ENCODE measurements around the gene HEATR5B. TPM values are rescaled to one million over a fixed set of nuclear protein-coding genes. Genes with fewer than 3 reads are reported as not detected.
A peak's percentile ranks its signal among the peaks of the same experiment; 100 is the strongest.

The HEATR5B gene
- polyA plus RNA-seq, 1 of the 3 experiments (the other 2 are of a cell fraction), result 10.8 TPM

- peaks cover 21 to 27% of the 10 kb centered on the region in 2 experiments for H3K36me3 ChIP-seq (replicated peaks in 1 of 2; ENCODE audit: control insufficient read depth in 1 of 2, insufficient read depth in 2 of 2, low read length in 1 of 2)
- no peak for DNase-seq
- TF ChIP-seq, protein P1, sequence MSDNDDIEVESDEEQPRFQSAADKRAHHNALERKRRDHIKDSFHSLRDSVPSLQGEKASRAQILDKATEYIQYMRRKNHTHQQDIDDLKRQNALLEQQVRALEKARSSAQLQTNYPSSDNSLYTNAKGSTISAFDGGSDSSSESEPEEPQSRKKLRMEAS (IDR thresholded peaks at IDR 0.05; ENCODE audit: low read depth), result no peak
- TF ChIP-seq EP300 (IDR thresholded peaks at IDR 0.05; ENCODE audit: borderline replicate concordance in 1 of 2, low read depth in 1 of 2, low read length in 1 of 2), result no peak
- no peak for TF ChIP-seq CTCF (IDR thresholded peaks at IDR 0.05)
- TF ChIP-seq FOSL2 (IDR thresholded peaks at IDR 0.05; ENCODE audit: borderline replicate concordance, low read depth), result peak; percentile 17; the same call in 1 of the 2 replicates
- POLR2A ChIA-PET, result interaction anchor here (0.7 kb wide), 1 partner anchor 391 kb away, joined by 3 read pairs; no protein-coding TSS in a partner anchor
- H4K20me1 ChIP-seq (ENCODE audit: insufficient read depth), result no peaks in the 10 kb centered on the region
- no peaks in the 10 kb centered on the region for H3K9me2 ChIP-seq
- H3K27ac ChIP-seq (ENCODE audit: low read depth in 2 of 2, low read length in 1 of 2), result peak overlapping the region in 1 of 2 experiments; percentile 21; a peak in 1 of 4 replicates
- peaks cover 4% of the 10 kb centered on the region for H3F3A ChIP-seq (replicated peaks; ENCODE audit: insufficient read depth)
- peaks cover 43% of the 10 kb centered on the region for H3K79me2 ChIP-seq (ENCODE audit: insufficient read depth)
- peak overlapping the region; percentile 87 for H3K4me2 ChIP-seq
- CTCF ChIA-PET, result interaction anchor here (1.0 kb wide), 1 partner anchor 9 kb away, joined by 3 read pairs; no protein-coding TSS in a partner anchor
- WGBS (ENCODE audit: low lambda C conversion rate), result 54% methylated on average over 1 of the region's 1 CpG
- H3K27me3 ChIP-seq (ENCODE audit: insufficient read depth), result no peaks in the 10 kb centered on the region
- H3K9ac ChIP-seq, result no peak overlapping the region
- H3K4me3 ChIP-seq (ENCODE audit: low read depth in 2 of 2, low read length in 1 of 2), result peak overlapping the region in 1 of 2 experiments; percentile 78; a peak in 1 of 4 replicates
- no peaks in the 10 kb centered on the region for H3K9me3 ChIP-seq
- H2AFZ ChIP-seq (ENCODE audit: low read depth), result peak overlapping the region; percentile 90
- H3K4me1 ChIP-seq (ENCODE audit: control insufficient read depth in 1 of 2, insufficient read depth in 2 of 2, low read depth in 1 of 2, low read length in 1 of 2), result peaks cover 16 to 17% of the 10 kb centered on the region in 2 experiments; a peak in 3 of 4 replicates
These were observed 1.6 kb upstream of the HEATR5B start for GRCh38 chr2:37085731-37086147.

DNA sequence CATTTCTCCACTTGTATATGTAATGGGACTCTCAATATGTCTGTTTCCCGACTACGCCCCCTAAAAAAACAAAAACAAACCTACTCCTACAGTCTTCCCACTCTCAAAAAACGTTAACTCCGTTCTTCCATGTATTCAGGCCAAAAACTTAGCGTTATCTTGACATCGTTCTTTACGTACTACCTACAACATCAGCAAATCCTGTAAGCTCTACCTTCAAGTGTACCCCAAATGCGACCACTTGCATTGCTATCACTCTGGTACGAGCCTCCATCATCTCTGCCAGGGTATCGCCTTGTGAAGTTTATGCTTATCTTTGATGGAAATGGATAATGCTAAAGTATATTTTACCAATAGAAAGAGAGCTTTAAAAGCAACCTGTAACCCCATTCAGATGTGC, 625 bp upstream of the HEATR5B start:
- ChIA-PET POLR2A (no interaction called here), CTCF (interaction anchor here (1.0 kb wide), 1 partner anchor 299 kb away, joined by 3 read pairs; no protein-coding TSS in a partner anchor)
- H3K27ac ChIP-seq (ENCODE audit: low read depth in 2 of 2, low read length in 1 of 2), result peak overlapping the region in 1 of 2 experiments; percentile 23; a peak in 2 of 4 replicates
- WGBS (ENCODE audit: low lambda C conversion rate), result 2% methylated on average over 10 of the region's 10 CpGs
- H4K20me1 ChIP-seq (ENCODE audit: insufficient read depth), result no peaks in the 10 kb centered on the region
- H2AFZ ChIP-seq (ENCODE audit: low read depth), result peak overlapping the region; percentile 90
- H3K79me2 ChIP-seq (ENCODE audit: insufficient read depth), result peaks cover 43% of the 10 kb centered on the region
- peak overlapping the region; percentile 60 for H3K9ac ChIP-seq
- H3K4me3 ChIP-seq (ENCODE audit: low read depth in 2 of 2, low read length in 1 of 2), result peak overlapping the region; percentile 78 to 99
- H3K9me2 ChIP-seq, result no peaks in the 10 kb centered on the region
- H3K4me2 ChIP-seq, result peak overlapping the region; percentile 87
- DNase-seq, result no peak
- H3K27me3 ChIP-seq (ENCODE audit: insufficient read depth), result no peaks in the 10 kb centered on the region
- H3K9me3 ChIP-seq, result no peaks in the 10 kb centered on the region
- H3K4me1 ChIP-seq (ENCODE audit: control insufficient read depth in 1 of 2, insufficient read depth in 2 of 2, low read depth in 1 of 2, low read length in 1 of 2), result peaks cover 16 to 17% of the 10 kb centered on the region in 2 experiments; a peak in 3 of 4 replicates
- TF ChIP-seq RXRA (IDR thresholded peaks at IDR 0.05; ENCODE audit: borderline replicate concordance, low read depth) (no peak), FOXJ3 (CRISPR knock-in tag; IDR thresholded peaks at IDR 0.05) (0 out of 2 replicates have a peak, but pooled peaks have one; percentile 13)
- H3K36me3 ChIP-seq (replicated peaks in 1 of 2; ENCODE audit: control insufficient read depth in 1 of 2, insufficient read depth in 2 of 2, low read length in 1 of 2), result peaks cover 21 to 27% of the 10 kb centered on the region in 2 experiments
- peaks cover 4% of the 10 kb centered on the region for H3F3A ChIP-seq (replicated peaks; ENCODE audit: insufficient read depth)

- no peak overlapping the region for H3K4me3 ChIP-seq (ENCODE audit: low read depth in 2 of 2, low read length in 1 of 2)
- no peaks in the 10 kb centered on the region for H4K20me1 ChIP-seq (ENCODE audit: insufficient read depth)
- WGBS (ENCODE audit: low lambda C conversion rate), result 85% methylated on average over 3 of the region's 3 CpGs
- CTCF ChIA-PET, result interaction anchor here (1.0 kb wide), 1 partner anchor 18 kb away, joined by 3 read pairs; no protein-coding TSS in a partner anchor
- no peak overlapping the region for H3K4me2 ChIP-seq
- H3K27me3 ChIP-seq (ENCODE audit: insufficient read depth), result no peaks in the 10 kb centered on the region
- H2AFZ ChIP-seq (ENCODE audit: low read depth), result no peak overlapping the region
- peaks cover 28 to 54% of the 10 kb centered on the region in 2 experiments for H3K36me3 ChIP-seq (replicated peaks in 1 of 2; ENCODE audit: control insufficient read depth in 1 of 2, insufficient read depth in 2 of 2, low read length in 1 of 2)
- no peak overlapping the region for H3K9ac ChIP-seq
- DNase-seq, result no peak
- H3K4me1 ChIP-seq (ENCODE audit: control insufficient read depth in 1 of 2, insufficient read depth in 2 of 2, low read depth in 1 of 2, low read length in 1 of 2), result peaks cover 13 to 17% of the 10 kb centered on the region in 2 experiments; a peak in 3 of 4 replicates
- H3F3A ChIP-seq (replicated peaks; ENCODE audit: insufficient read depth), result no peaks in the 10 kb centered on the region
- H3K79me2 ChIP-seq (ENCODE audit: insufficient read depth), result peaks cover 41% of the 10 kb centered on the region
- no peak overlapping the region for H3K27ac ChIP-seq (ENCODE audit: low read depth in 2 of 2, low read length in 1 of 2)
- H3K9me3 ChIP-seq, result no peaks in the 10 kb centered on the region
- POLR2A ChIA-PET, result no interaction called here
- H3K9me2 ChIP-seq, result no peaks in the 10 kb centered on the region
- TF ChIP-seq SIN3A (IDR thresholded peaks at IDR 0.05; ENCODE audit: borderline replicate concordance, low read depth, low read length), result no peak
- no peak for TF ChIP-seq RFX5 (IDR thresholded peaks at IDR 0.05; ENCODE audit: low read length)
- no peak for TF ChIP-seq ELF1 (IDR thresholded peaks at IDR 0.05)
- TF ChIP-seq USF2 (IDR thresholded peaks at IDR 0.05; ENCODE audit: borderline replicate concordance, low read depth, low read length), result no peak
- no peak for TF ChIP-seq POLR2AphosphoS5 (IDR thresholded peaks at IDR 0.05; ENCODE audit: low read depth, low read length)
- TF ChIP-seq RAD21 (IDR thresholded peaks at IDR 0.05; ENCODE audit: low read length), result no peak
- no peak for TF ChIP-seq TCF12 (IDR thresholded peaks at IDR 0.05)
- TF ChIP-seq SMC3 (IDR thresholded peaks at IDR 0.05; ENCODE audit: low read depth, low read length), result no peak
- TF ChIP-seq PBX3 (IDR thresholded peaks at IDR 0.05), result no peak
These were observed 3.5 kb downstream of the HEATR5B start for GRCh38 chr2:37080689-37081088.

All from SK-N-SH (cell line).